Loucy (cell line): ENCODE measurements around the gene DMPK.
A peak's percentile ranks its signal among the peaks of the same experiment; 100 is the strongest.

ENCODE experiments used
- H2AFZ ChIP-seq: fragments of 200-600 bp; sonication (generic); 2 replicates; pipeline ENCODE4 v1.6.0; 2016; ENCODE audit warnings: antibody characterized with exemption, mild to moderate bottlenecking, low read length, moderate library complexity
- H3F3A ChIP-seq: fragments of 200-600 bp; 2 replicates; pipeline ENCODE4 v1.6.0; 2016; ENCODE audit warnings: antibody characterized with exemption, low read depth, mild to moderate bottlenecking
- H3K27me3 ChIP-seq: fragments of 200-600 bp; sonication (generic); 2 replicates; pipeline ENCODE4 v1.6.1; 2014; ENCODE audit warnings: low read length, mild to moderate bottlenecking; ENCODE audit not compliant: insufficient read depth, poor library complexity, severe bottlenecking
- H3K36me3 ChIP-seq: fragments of 200-600 bp; sonication (generic); 2 replicates; pipeline ENCODE4 v1.6.1; 2016; ENCODE audit warnings: low read length; ENCODE audit not compliant: insufficient read depth
- H3K4me1 ChIP-seq: fragments of 200-600 bp; sonication (generic); 2 replicates; pipeline ENCODE4 v1.5.1; 2014; ENCODE audit warnings: low read length, mild to moderate bottlenecking; ENCODE audit not compliant: insufficient read depth, poor library complexity, severe bottlenecking
- H3K4me2 ChIP-seq: fragments of 200-600 bp; sonication (generic); 2 replicates; pipeline ENCODE4 v1.6.0; 2014; ENCODE audit warnings: antibody characterized with exemption, low read length, low read depth, mild to moderate bottlenecking; ENCODE audit not compliant: poor library complexity, severe bottlenecking
- H3K4me3 ChIP-seq: fragments of 200-600 bp; sonication (generic); 2 replicates; pipeline ENCODE4 v1.5.1; 2014; ENCODE audit warnings: low read length, mild to moderate bottlenecking, mixed read lengths; ENCODE audit not compliant: poor library complexity, severe bottlenecking
- H3K79me2 ChIP-seq: fragments of 200-600 bp; sonication (generic); 2 replicates; pipeline ENCODE4 v1.6.1; 2014; ENCODE audit warnings: low read length; ENCODE audit not compliant: insufficient read depth
- H3K9ac ChIP-seq: fragments of 200-600 bp; sonication (generic); 2 replicates; pipeline ENCODE4 v1.6.0; 2014; ENCODE audit warnings: mild to moderate bottlenecking, low read depth, low read length, moderate library complexity; ENCODE audit not compliant: poor library complexity, severe bottlenecking
- H3K9me2 ChIP-seq: fragments of 200-600 bp; sonication (generic); replicated peaks from 2 replicates; pipeline ENCODE4 v1.6.1; 2016; ENCODE audit warnings: low read depth, low read length, mixed read lengths
- H3K9me3 ChIP-seq: fragments of 200-600 bp; sonication (generic); 2 replicates; pipeline ENCODE4 v1.6.1; 2014; ENCODE audit warnings: mild to moderate bottlenecking, antibody characterized with exemption, low read length, low read depth; ENCODE audit not compliant: insufficient read depth
- H4K20me1 ChIP-seq: fragments of 200-600 bp; sonication (generic); 2 replicates; pipeline ENCODE4 v1.6.0; 2014; ENCODE audit warnings: antibody characterized with exemption, low read length, mild to moderate bottlenecking; ENCODE audit not compliant: insufficient read depth, poor library complexity, severe bottlenecking
- EZH2phosphoT487 ChIP-seq: fragments of 200-600 bp; IDR thresholded peaks from 2 replicates; pipeline ENCODE4 v1.6.1; 2018; ENCODE audit warnings: antibody characterized with exemption, mild to moderate bottlenecking, moderate library complexity, borderline replicate concordance
- TF ChIP-seq, protein P1 (sequence below): fragments of 200-600 bp; sonication (generic); conservative IDR thresholded peaks from 2 replicates; pipeline ENCODE4 v1.5.1; 2014; ENCODE audit warnings: mild to moderate bottlenecking, antibody characterized with exemption, low read length

DMPK gene

DNA sequence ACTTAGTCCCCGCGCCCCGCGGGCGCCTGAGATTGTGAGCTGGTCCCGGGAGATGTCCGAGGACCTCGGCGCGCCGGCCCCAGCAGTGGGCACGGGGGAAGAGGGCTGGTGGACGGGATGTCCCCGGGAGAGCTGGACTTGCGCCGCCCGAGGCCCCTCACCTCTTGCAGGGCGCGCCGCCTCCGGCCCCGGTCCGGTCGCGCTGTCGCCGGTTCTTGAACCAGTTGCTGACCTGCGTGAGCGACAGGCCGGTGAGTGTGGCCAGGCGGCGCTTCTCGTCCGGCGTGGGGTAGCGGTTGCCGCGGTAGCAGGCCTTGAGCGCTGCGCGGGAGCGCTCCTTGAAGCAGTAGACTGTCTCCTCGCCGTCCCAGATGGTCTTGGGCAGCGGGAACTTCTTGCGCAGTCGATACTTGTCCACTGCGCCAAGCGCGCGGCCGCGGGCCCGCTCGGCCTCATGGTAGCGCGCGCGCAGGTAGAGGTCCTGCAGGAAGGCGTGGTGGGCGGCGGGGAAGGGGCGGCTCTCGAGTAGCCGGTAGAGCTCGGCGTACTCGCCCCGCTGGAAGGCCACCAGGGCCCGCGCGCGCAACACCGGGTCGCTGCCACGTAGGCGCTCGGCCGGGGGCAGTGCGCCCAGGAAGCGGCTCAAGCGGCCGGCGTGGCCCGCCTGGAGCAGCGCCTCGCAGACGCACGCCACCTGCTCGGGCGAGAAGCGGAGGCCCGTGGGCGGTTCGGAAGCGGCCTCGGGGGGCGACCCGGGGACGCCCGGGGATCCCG lies 14.2 kb downstream of the DMPK start:
- H2AFZ ChIP-seq = no peak overlapping the region
- H3K9ac ChIP-seq = peak overlapping the region; percentile 89
- peaks cover 9% of the 10 kb centered on the region for H3K79me2 ChIP-seq
- H3F3A ChIP-seq = no peaks in the 10 kb centered on the region
- H4K20me1 ChIP-seq = no peaks in the 10 kb centered on the region
- TF ChIP-seq, protein P1, sequence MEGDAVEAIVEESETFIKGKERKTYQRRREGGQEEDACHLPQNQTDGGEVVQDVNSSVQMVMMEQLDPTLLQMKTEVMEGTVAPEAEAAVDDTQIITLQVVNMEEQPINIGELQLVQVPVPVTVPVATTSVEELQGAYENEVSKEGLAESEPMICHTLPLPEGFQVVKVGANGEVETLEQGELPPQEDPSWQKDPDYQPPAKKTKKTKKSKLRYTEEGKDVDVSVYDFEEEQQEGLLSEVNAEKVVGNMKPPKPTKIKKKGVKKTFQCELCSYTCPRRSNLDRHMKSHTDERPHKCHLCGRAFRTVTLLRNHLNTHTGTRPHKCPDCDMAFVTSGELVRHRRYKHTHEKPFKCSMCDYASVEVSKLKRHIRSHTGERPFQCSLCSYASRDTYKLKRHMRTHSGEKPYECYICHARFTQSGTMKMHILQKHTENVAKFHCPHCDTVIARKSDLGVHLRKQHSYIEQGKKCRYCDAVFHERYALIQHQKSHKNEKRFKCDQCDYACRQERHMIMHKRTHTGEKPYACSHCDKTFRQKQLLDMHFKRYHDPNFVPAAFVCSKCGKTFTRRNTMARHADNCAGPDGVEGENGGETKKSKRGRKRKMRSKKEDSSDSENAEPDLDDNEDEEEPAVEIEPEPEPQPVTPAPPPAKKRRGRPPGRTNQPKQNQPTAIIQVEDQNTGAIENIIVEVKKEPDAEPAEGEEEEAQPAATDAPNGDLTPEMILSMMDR = no peak
- TF ChIP-seq EZH2phosphoT487 = no peak
- H3K4me2 ChIP-seq = peak overlapping the region; percentile 75
- peaks cover 8% of the 10 kb centered on the region for H3K4me1 ChIP-seq
- H3K36me3 ChIP-seq = no peaks in the 10 kb centered on the region
- H3K9me2 ChIP-seq = no peaks in the 10 kb centered on the region
- H3K9me3 ChIP-seq = no peaks in the 10 kb centered on the region
- peak overlapping the region; percentile 85 for H3K4me3 ChIP-seq
- H3K27me3 ChIP-seq = no peaks in the 10 kb centered on the region

DNA sequence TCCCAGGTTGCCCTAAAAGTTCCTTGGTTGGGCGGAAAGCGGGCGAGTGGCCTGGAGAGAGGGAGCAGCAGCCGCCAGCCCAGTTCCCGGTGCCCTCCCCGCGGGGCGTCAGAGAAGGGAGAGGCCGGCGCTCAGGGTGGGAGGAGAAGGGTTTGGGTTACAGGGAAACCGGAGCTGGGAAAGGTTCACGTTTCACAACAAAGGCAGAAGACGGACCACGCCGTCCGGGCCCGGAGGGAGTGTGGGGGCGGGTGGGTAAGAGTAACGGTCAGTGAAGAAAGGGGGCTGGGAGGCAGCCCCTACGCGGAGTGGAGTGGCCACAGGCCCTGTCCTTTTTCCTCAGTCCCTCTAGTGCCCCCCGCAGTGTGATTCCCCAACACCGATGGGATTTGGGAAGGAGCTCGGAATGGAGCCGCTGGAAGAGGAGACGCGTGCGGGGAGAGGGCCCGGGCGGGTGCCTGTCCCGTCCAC lies 14.8 kb downstream of the DMPK start:
- Histone ChIP-seq H3K36me3 (no peaks in the 10 kb centered on the region), H3K27me3 (no peaks in the 10 kb centered on the region), H3K9me2 (no peaks in the 10 kb centered on the region), H2AFZ (no peak overlapping the region), H3F3A (no peaks in the 10 kb centered on the region), H3K9ac (no peak overlapping the region), H3K4me3 (peak overlapping the region; percentile 85), H3K79me2 (peaks cover 9% of the 10 kb centered on the region), H3K9me3 (no peaks in the 10 kb centered on the region), H4K20me1 (no peaks in the 10 kb centered on the region), H3K4me2 (peak overlapping the region; percentile 75), H3K4me1 (peaks cover 8% of the 10 kb centered on the region)
- no peak for TF ChIP-seq EZH2phosphoT487
- TF ChIP-seq, protein P1 = no peak

DNA sequence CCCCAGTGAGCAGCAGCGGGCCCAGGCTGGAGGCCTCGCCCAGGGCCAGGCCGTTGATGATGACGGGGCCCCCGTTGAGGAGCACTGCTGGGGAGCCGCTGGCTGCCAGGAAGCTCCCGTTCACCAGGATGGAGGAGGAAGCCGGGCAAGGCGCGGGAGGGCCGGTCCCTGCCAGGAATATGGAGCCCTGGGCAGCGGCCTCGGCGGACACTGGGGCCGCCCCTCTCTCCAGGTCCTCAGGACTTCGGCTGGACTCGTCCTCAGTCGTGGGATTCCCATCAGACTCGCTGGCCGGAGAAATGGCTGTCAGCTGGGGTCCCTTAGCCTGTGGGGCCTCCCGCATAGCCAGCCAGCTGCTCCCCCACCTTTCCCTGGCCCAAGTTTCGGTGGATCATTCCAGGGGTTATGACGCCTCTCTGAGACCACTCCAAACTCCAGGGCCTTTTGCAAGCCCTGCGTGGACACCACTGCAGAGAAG lies 15.4 kb downstream of the DMPK start:
- no peaks in the 10 kb centered on the region for H3K27me3 ChIP-seq
- H3F3A ChIP-seq = no peaks in the 10 kb centered on the region
- no peak overlapping the region for H3K9ac ChIP-seq
- H3K4me2 ChIP-seq = peak overlapping the region; percentile 75
- H3K36me3 ChIP-seq = no peaks in the 10 kb centered on the region
- no peak overlapping the region for H2AFZ ChIP-seq
- no peaks in the 10 kb centered on the region for H3K9me2 ChIP-seq
- no peaks in the 10 kb centered on the region for H3K9me3 ChIP-seq
- H3K79me2 ChIP-seq = peaks cover 9% of the 10 kb centered on the region
- H3K4me1 ChIP-seq = peaks cover 8% of the 10 kb centered on the region
- no peak for TF ChIP-seq EZH2phosphoT487
- TF ChIP-seq, protein P1 = no peak
- peak overlapping the region; percentile 85 for H3K4me3 ChIP-seq
- H4K20me1 ChIP-seq = no peaks in the 10 kb centered on the region
